HepG2 (cell line): Measurements from ENCODE around the gene TMBIM1. TPM values are rescaled to one million over a fixed set of nuclear protein-coding genes. Genes with fewer than 3 reads are reported as not detected.

ENCODE experiments used
- ATF3 ChIP-seq: sonication (generic); formaldehyde crosslinking; IDR thresholded peaks from 2 replicates; pipeline ENCODE4 v1.4.0; 2020; ENCODE audit warnings: missing genetic modification reagents
- DPF2 ChIP-seq: sonication (generic); formaldehyde crosslinking; IDR thresholded peaks from 2 replicates; pipeline ENCODE4 v1.4.0; 2020; ENCODE audit warnings: mild to moderate bottlenecking, low read depth, missing genetic modification reagents, borderline replicate concordance
- EED ChIP-seq: sonication (generic); formaldehyde crosslinking; IDR thresholded peaks from 2 replicates; pipeline ENCODE4 v1.5.0; 2020; ENCODE audit warnings: mild to moderate bottlenecking, missing genetic modification reagents
- ESRRA ChIP-seq: sonication (generic); formaldehyde crosslinking; IDR thresholded peaks from 2 replicates; pipeline ENCODE4 v1.5.1; 2020; ENCODE audit warnings: mild to moderate bottlenecking, low read depth, missing genetic modification reagents
- KLF11 ChIP-seq: IDR thresholded peaks from 2 replicates; pipeline ENCODE4 v1.6.1; 2016; ENCODE audit warnings: missing compliant biosample characterization
- MLXIP ChIP-seq: sonication (generic); formaldehyde crosslinking; IDR thresholded peaks from 2 replicates; pipeline ENCODE4 v1.9.0; 2021; ENCODE audit warnings: missing genetic modification reagents, borderline replicate concordance
- MYPOP ChIP-seq: sonication (generic); formaldehyde crosslinking; IDR thresholded peaks from 2 replicates; pipeline ENCODE4 v1.8.1; 2023; ENCODE audit warnings: mild to moderate bottlenecking, moderate library complexity, missing genetic modification reagents
- POLR2AphosphoS5 ChIP-seq: IDR thresholded peaks from 2 replicates; pipeline ENCODE4 v1.6.1; 2012; ENCODE audit warnings: low read depth, low read length
- SRSF1 ChIP-seq: fragments of 200-400 bp; formaldehyde crosslinking; optimal IDR thresholded peaks from 2 replicates; pipeline ENCODE3; 2017; ENCODE audit warnings: mild to moderate bottlenecking, low read depth, low read length, moderate library complexity
- STAG1 ChIP-seq: sonication (generic); formaldehyde crosslinking; IDR thresholded peaks from 2 replicates; pipeline ENCODE4 v1.4.0; 2020; ENCODE audit warnings: missing genetic modification reagents
- TERF1 ChIP-seq: sonication (generic); formaldehyde crosslinking; IDR thresholded peaks from 2 replicates; pipeline ENCODE4 v1.8.0; 2022; ENCODE audit warnings: mild to moderate bottlenecking, missing genetic modification reagents, moderate library complexity
- ZBTB7A ChIP-seq: sonication (generic); formaldehyde crosslinking; IDR thresholded peaks from 2 replicates; pipeline ENCODE4 v1.8.0; 2022; ENCODE audit warnings: mild to moderate bottlenecking, missing genetic modification reagents
- ZMAT5 ChIP-seq: sonication (generic); formaldehyde crosslinking; IDR thresholded peaks from 2 replicates; pipeline ENCODE4 v1.5.0; 2020; ENCODE audit warnings: mild to moderate bottlenecking, low read depth, missing genetic modification reagents, borderline replicate concordance
- ZNF121 ChIP-seq: sonication (generic); formaldehyde crosslinking; IDR thresholded peaks from 2 replicates; pipeline ENCODE4 v1.5.0; 2020; ENCODE audit warnings: mild to moderate bottlenecking, missing genetic modification reagents
- ZNF331 ChIP-seq: sonication (generic); formaldehyde crosslinking; IDR thresholded peaks from 2 replicates; pipeline ENCODE4 v1.4.0; 2020; ENCODE audit warnings: missing genetic modification reagents
- ZNF383 ChIP-seq: sonication (generic); formaldehyde crosslinking; IDR thresholded peaks from 2 replicates; pipeline ENCODE4 v1.4.0; 2020; ENCODE audit warnings: missing genetic modification reagents, mild to moderate bottlenecking, borderline replicate concordance
- ZNF644 ChIP-seq: IDR thresholded peaks from 2 replicates; pipeline ENCODE4 v1.6.1; 2016; ENCODE audit warnings: low read depth
- ZNF713 ChIP-seq: sonication (generic); formaldehyde crosslinking; IDR thresholded peaks from 2 replicates; pipeline ENCODE4 v1.4.0; 2020; ENCODE audit warnings: mild to moderate bottlenecking, missing genetic modification reagents
- ZNF770 ChIP-seq: sonication (generic); formaldehyde crosslinking; IDR thresholded peaks from 2 replicates; pipeline ENCODE4 v1.5.0; 2020; ENCODE audit warnings: mild to moderate bottlenecking, missing genetic modification reagents
- ZSCAN20 ChIP-seq: sonication (generic); formaldehyde crosslinking; IDR thresholded peaks from 2 replicates; pipeline ENCODE4 v1.4.0; 2020; ENCODE audit warnings: missing genetic modification reagents, mild to moderate bottlenecking, borderline replicate concordance
- polyA plus RNA-seq, 8 experiments: library from polyadenylated mRNA; depleted of rRNA in 3 of 8; stranded (reverse) in 7 of 8; unstranded in 1 of 8; fragments of >200 nt; fragmentation: Illumina TruSeq in 4 of 8; extraction: Trizol in 4 of 8; gene quantifications; 2 replicates each; pipeline versions ENCODE4 v1.2.1 to v1.2.3, GENCODE V29; 2011 to 2016; ENCODE audit warnings: low read depth in 4 of 8, missing spikeins in 1 of 8, mixed read lengths in 1 of 8; ENCODE audit not compliant: insufficient read depth in 1 of 8
- total RNA-seq, 5 experiments: library from RNA; depleted of rRNA; stranded (reverse); fragments of >200 nt; fragmentation: Illumina TruSeq; extraction: Trizol; gene quantifications; 2 replicates each; pipeline ENCODE4 v1.2.3, GENCODE V29; 2016; ENCODE audit warnings: low read depth in 1 of 5

The TMBIM1 gene
- total and polyA plus RNA-seq, 2 of the 13 experiments (the other 11 are each of a cell fraction or from before 2014, with no cell fraction given) = 127 to 139 TPM

- TF ChIP-seq ATF3 (no peak), ZNF121 (CRISPR knock-in tag) (peak; percentile 62), MYPOP (CRISPR knock-in tag) (peak; percentile 61; the same call in 1 of the 2 replicates), SRSF1 (no peak), ZNF770 (CRISPR knock-in tag) (peak; percentile 54; the same call in 1 of the 2 replicates), EED (no peak), POLR2AphosphoS5 (no peak), ESRRA (CRISPR knock-in tag) (no peak), ZNF383 (CRISPR knock-in tag) (no peak), DPF2 (CRISPR knock-in tag) (no peak), ZNF713 (0 out of 2 replicates have a peak, but pooled peaks have one; percentile 52), MLXIP (CRISPR knock-in tag) (no peak), ZSCAN20 (no peak; the same call in 1 of the 2 replicates), ZNF644 (no peak), ZBTB7A (CRISPR knock-in tag) (0 out of 2 replicates have a peak, but pooled peaks have one; percentile 43), KLF11 (CRISPR knock-in tag) (no peak; the same call in 1 of the 2 replicates), STAG1 (CRISPR knock-in tag) (peak; percentile 99), TERF1 (CRISPR knock-in tag) (no peak), ZNF331 (peak; percentile 90), ZMAT5 (CRISPR knock-in tag) (no peak)
Observed at GRCh38 chr2:218301176-218301819, 9.0 kb upstream of the TMBIM1 start (continued).
